ENCODE results near the gene COBLL1. TPM values are rescaled to one million over a fixed set of nuclear protein-coding genes. Genes with fewer than 3 reads are reported as not detected.

COBLL1 gene
- total RNA-seq, 2 donors from 2014 or later, result 14.9 to 21.1 TPM

DNA sequence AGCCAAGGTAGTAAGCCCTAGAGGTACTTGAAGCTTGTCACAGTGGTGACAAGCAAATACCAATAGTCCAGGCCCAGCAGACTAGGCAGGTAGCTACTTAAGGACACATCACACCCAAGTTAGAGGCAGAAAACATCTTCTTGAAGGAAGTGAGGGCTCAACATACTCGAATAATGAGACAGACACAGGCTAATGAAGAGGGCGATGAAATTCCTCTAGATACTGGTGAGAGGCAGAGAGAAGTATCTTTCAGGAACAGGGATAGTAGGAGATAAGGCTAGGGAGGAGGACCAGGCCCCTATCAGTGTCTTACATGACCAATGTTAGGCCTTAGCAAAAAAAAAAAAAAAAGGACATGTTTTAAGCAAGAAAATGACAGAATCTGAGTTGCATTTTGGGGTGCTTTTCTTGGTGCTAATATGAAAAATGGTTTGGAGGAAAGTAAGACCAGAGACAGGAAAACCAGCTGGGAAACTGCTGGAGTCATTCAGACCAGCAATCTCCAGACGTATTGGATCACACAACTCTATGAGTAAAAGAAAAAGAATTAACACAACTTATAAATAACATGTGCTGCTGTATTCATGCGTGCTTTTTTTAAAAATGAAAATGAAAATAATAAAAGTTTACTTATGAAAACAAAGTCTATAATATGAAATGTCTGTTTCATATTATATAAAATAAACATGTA, 37.7 kb downstream of the COBLL1 start:
- DNase-seq (ENCODE audit: low spot score), result no peak
- H3K9me3 ChIP-seq, result no peaks in the 10 kb centered on the region
- TF ChIP-seq, protein P1, sequence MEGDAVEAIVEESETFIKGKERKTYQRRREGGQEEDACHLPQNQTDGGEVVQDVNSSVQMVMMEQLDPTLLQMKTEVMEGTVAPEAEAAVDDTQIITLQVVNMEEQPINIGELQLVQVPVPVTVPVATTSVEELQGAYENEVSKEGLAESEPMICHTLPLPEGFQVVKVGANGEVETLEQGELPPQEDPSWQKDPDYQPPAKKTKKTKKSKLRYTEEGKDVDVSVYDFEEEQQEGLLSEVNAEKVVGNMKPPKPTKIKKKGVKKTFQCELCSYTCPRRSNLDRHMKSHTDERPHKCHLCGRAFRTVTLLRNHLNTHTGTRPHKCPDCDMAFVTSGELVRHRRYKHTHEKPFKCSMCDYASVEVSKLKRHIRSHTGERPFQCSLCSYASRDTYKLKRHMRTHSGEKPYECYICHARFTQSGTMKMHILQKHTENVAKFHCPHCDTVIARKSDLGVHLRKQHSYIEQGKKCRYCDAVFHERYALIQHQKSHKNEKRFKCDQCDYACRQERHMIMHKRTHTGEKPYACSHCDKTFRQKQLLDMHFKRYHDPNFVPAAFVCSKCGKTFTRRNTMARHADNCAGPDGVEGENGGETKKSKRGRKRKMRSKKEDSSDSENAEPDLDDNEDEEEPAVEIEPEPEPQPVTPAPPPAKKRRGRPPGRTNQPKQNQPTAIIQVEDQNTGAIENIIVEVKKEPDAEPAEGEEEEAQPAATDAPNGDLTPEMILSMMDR (IDR thresholded peaks at IDR 0.05), result no peak
- no peak overlapping the region for H3K4me3 ChIP-seq
- H3K4me1 ChIP-seq, result peaks cover 0 to 9% of the 10 kb centered on the region in 2 donors
- peak overlapping the region; percentile 2 to 39 for H3K27ac ChIP-seq
- no peaks in the 10 kb centered on the region for H3K36me3 ChIP-seq
- no peaks in the 10 kb centered on the region for H3K27me3 ChIP-seq

DNA sequence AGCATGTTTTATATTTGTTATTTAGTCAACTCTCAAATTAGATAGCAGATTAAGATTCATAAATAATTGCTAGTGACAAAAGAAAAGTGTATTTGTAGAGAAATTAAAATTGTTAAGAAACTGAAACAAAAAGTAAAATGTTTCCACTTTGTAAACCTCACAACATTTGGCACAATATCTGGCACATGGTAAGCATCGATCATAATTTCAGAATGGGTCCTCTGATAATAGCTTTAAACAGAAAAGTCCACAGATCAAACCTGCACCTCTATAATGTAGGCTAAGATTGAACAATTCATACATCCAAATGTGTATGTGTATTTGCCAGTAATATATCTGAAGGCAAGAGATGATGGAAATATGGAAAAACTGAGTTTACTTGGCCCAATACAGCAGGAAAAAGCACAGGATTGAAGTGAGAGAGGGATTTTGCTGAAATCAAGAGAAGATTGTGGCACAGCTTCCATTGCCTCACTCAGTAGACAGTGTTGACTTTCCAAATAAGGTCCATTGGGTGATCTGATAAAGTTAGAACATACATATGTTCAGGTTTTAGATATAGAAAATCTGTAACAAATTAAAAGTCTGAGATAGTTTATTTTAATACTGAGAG, 39.4 kb downstream of the COBLL1 start:
- peak overlapping the region in 1 of 2 donors; percentile 11 for H3K27ac ChIP-seq
- no peaks in the 10 kb centered on the region for H3K4me1 ChIP-seq
- H3K9me3 ChIP-seq, result no peaks in the 10 kb centered on the region
- no peak overlapping the region for H3K4me3 ChIP-seq
- TF ChIP-seq, protein P1 (IDR thresholded peaks at IDR 0.05), result no peak
- H3K36me3 ChIP-seq, result no peaks in the 10 kb centered on the region
- no peak for DNase-seq (ENCODE audit: low spot score)
- no peaks in the 10 kb centered on the region for H3K27me3 ChIP-seq

DNA sequence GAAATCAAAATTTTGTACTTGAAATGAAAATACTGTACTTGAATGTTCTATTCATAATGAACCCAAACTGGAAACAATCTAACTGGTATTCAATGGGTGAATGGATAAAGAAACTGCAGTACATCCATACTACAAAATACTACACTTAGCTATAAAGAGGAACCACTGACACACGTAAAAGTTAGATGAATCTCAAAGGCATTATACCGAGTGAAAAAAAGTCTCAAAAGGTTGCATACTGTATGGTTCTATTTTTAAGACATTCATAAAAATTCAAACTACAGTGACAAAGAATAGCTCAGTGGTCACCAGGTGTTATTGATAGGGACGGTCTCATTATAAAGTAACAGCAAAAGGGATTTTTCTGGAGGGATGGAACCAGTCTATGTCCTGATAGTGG, 41.1 kb downstream of the COBLL1 start:
- H3K4me3 ChIP-seq, result no peak overlapping the region
- H3K27me3 ChIP-seq, result no peaks in the 10 kb centered on the region
- no peaks in the 10 kb centered on the region for H3K4me1 ChIP-seq
- H3K9me3 ChIP-seq, result no peaks in the 10 kb centered on the region
- H3K36me3 ChIP-seq, result no peaks in the 10 kb centered on the region
- no peak for DNase-seq (ENCODE audit: low spot score)
- H3K27ac ChIP-seq, result no peak overlapping the region
- TF ChIP-seq, protein P1 (IDR thresholded peaks at IDR 0.05), result no peak

DNA sequence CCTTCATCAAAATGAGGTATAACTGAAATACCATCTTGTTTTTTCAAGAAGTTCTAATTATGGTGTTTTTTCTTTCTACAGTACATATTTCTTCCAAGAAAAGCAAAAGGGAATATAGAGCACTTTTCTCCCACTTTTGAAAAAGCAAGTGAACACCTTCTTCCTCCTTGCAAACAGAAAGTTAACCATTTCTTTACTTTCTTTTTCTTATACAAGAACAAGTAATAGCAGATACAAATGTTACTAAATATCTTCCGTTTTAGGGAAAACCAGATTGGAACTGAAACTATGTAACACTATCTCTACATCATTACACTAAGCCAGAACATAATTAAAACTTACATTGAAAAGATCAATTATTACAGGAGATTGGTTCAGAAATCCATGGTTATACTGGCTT, 44.0 kb downstream of the COBLL1 start:
- Histone ChIP-seq H3K27ac (no peak overlapping the region), H3K36me3 (no peaks in the 10 kb centered on the region), H3K27me3 (no peaks in the 10 kb centered on the region), H3K4me1 (peaks cover 0 to 16% of the 10 kb centered on the region in 2 donors), H3K4me3 (no peak overlapping the region), H3K9me3 (no peaks in the 10 kb centered on the region)
- TF ChIP-seq, protein P1 (IDR thresholded peaks at IDR 0.05), result no peak
- DNase-seq (ENCODE audit: low spot score), result no peak

DNA sequence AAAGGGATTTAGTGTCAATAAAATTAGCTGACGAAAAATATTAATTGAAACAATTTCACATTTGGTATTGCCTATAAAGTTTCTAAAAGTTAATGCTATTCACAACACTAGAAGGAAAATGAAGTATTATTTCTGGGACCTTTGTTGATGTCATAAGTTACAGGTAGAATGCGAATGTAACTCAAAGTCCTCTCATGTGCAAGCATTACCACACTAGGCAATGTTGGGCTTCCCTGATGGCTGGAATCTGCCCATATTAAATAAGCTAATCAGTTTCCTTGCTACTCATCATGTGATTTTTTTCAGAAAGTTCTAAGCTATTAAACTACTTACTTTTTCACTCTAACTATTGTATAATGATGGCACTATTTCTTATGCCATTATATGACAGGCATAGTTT, 44.6 kb downstream of the COBLL1 start:
- H3K36me3 ChIP-seq, result no peaks in the 10 kb centered on the region

More for the DNA sequence above, 44.6 kb downstream of the COBLL1 start:
- H3K27me3 ChIP-seq, result no peaks in the 10 kb centered on the region
- H3K4me3 ChIP-seq, result no peak overlapping the region
- DNase-seq (ENCODE audit: low spot score), result no peak
- H3K9me3 ChIP-seq, result no peaks in the 10 kb centered on the region
- no peak overlapping the region for H3K27ac ChIP-seq
- peaks cover 0 to 23% of the 10 kb centered on the region in 2 donors for H3K4me1 ChIP-seq
- TF ChIP-seq, protein P1 (IDR thresholded peaks at IDR 0.05), result no peak

Data from right atrium auricular region (tissue), 2 donors.